ENCODE data around the gene TAF4.

TAF4 gene

GRCh38 chr20:62043131-62043914 is 22.4 kb downstream of the TAF4 start:
- no peak for DNase-seq

DNA sequence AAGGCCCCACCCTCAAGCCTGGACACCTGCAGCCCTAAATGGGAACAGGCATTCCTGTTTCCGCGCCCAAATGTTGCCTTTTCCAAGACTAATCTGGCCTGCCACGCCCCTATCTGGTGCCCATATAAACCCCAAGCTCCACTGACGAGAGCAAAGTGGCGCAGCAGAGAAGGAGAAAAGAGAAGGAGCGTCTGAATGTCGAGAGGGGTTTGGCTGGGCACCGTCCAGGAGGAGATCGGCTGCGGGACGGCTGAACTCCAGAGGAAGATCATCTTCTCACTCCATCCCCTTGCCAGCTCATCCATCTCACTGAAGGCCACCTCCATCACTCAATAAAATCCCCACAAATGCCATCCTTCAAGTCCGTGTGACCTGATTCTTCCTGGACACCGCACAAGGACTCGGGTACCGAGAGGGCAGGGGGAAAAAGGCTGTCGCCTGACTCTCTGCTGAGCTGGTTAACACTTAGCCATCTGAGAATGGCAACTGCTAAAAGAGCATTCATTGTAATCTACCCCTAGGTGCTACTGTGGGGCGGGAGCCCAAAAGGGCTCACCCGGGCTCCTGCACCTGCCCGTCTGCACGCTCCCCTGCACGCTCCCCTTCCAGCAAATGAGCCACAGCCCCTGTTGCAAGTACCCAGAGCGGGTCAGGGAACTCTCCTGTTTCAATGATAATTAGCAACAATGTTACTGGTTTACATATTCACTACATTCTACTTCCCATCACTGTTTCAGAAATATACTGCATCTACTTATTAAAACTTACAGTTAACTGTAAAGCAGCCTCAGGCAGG is 23.5 kb downstream of the TAF4 start:
- no peak for DNase-seq

- no peak for DNase-seq
These were observed 24.7 kb downstream of the TAF4 start for GRCh38 chr20:62040933-62041332.

DNA sequence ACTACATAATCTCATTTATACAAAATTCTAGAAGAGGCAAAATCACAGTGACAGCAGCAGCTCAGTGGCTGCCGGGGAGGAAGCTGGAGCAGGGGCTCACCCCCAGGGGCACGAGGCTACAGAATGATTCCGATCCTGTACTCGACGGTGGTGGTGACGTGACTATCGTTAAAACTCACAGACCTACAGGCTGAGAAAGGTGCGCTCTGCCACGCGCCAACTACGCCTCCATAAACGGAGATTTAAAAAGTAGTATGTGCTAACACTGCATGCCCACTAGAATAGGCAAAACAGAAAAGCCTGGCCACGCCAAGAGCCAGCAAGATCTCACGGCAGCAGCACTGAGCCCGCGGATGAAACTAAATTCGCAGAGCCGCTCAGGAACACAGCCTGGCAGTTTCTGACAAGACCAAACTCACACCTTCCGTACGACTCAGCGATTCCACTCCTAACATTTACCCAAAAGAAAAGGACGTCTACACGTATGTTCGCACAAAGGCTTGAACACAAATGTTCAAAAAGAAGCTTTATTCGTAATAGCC is 25.2 kb downstream of the TAF4 start:
- no peak for DNase-seq

- no peak for DNase-seq
These were observed 25.9 kb downstream of the TAF4 start for GRCh38 chr20:62039738-62040137.

DNA sequence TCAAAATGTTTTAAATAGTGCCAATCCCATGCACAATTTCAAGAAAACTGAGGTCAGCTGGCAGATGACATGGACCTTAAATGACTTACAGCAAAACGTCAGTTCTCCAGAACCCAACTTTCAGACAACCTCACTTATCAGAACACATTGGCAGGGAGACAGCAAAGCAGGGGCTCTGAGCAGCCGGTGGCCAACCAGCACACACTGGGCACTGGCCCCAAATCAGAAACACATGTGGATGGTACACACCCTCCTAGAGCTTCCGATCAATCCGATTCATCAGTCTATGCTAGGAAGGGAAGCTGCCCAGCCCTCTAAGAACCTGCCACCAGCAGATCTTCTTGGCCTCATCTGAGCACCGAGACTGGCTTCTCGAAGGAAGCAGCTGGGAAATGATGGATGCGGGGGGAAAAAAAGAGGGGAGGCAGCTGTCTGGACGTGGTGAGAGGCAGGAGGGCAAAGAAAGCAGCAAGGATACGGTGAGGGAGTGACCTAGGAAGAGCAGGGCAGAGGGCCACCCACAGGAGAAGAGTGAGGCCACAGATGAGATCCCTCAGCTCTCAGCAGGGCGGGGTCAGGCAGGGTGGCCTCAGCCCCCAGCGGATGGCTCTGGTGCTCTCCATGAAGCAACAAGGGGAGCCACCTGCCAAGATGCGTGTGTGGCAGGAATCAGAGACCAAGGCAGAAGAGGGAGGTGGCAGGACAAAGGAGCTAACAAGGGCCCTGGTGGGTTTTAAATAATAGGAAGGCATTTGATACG is 32.9 kb downstream of the TAF4 start:
- no peak for DNase-seq

GRCh38 chr20:62031462-62032092 is 34.1 kb downstream of the TAF4 start:
- no peak for DNase-seq

- no peak for DNase-seq
These were observed 34.7 kb downstream of the TAF4 start for GRCh38 chr20:62030834-62031434.

DNA sequence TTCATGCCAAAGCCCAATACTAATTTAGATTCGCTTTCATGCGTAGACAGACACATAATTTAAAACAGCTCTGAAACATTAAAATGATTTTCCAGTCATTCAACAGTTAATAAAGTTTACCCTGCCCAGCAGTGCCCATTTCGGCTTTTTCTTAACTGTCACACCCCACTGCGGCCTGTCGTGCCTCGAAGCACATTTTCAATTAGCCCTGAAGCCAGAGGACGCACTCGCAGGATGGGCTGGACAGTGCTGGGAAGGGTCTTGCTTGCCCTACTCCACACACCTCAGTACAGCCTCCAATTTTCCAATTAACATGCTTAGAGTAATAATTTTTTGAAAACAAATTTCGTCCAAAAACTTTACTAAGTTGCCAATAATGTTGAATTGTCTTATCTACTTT is 35.3 kb downstream of the TAF4 start:
- DNase-seq, result no peak

DNA sequence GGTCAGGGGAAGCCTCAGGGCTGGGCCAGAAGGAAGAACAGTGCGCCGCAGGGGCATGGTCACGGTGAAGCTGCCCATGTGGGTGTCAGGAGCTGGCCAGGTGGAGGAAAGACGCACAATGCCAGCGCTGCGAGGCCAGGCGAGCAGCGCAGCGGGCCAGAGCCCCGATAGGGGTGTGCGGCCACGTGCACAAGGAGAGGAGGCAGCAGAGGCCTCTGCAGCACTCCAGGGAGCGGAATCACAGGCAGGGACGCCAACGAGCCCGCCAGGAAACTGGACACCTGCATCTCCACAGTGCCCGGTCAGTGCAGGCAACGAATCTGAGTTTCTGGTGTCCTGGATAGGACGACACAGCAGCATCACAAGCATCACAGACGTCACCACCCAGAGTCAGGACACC is 35.7 kb downstream of the TAF4 start:
- DNase-seq, result no peak

- DNase-seq, result no peak
These were observed 36.4 kb downstream of the TAF4 start for GRCh38 chr20:62029296-62029695.

- DNase-seq, result no peak
These were observed 37.3 kb downstream of the TAF4 start for GRCh38 chr20:62028384-62028783.

DNA sequence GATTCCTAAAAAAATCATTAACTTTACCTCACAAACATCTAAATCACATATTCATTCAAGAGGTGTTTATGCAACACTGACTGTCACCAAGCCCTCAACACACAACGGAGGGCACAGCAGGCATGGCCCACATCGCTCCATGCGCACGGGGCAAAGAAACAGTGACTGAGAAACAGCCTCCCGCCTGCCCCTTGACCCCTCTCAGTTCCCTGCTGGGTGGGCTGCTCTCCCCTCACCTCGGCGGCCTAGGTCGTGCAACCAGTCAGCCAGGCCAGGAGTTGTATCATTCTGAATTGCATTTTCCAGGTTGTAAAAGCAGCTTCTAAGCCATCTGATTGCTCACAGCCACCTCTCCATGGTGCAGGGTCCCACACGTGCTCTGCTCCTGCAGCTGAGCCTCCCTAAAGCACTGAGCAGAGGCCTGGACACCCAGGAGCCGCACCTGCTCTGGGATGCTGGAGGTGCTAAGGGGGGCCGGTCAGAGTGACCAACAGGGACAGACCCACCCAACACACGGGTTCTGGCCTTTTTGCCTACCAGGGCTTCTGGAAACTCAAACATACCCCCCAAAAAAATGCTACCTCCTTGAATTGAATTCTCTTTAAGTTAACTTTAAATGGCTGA is 37.9 kb downstream of the TAF4 start:
- DNase-seq, result no peak

DNA sequence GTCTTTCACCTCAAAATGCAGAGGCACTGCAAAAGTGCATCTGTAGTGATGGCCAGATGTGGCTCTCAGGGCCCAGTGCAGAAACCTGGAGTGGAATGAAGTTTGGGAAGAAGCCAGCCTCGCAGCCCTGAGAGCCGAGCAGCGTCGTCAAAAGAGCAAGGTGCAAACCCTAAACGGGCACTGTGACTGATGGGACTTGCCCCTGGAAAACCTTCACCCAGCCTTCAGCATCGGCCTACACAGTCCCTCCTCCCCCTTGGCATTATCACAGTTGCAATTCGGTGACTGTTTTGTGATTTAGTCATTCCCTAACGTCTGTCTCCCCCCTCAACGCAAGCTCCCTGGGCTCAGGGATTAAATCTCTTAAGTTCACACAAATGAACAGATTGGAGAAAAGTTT is 38.6 kb downstream of the TAF4 start:
- DNase-seq, result no peak

GRCh38 chr20:62026564-62026856 is 39.2 kb downstream of the TAF4 start:
- DNase-seq, result no peak

- DNase-seq, result peak; percentile 36
These were observed 39.7 kb downstream of the TAF4 start for GRCh38 chr20:62025832-62026563.

- no peak for DNase-seq
These were observed 40.3 kb downstream of the TAF4 start for GRCh38 chr20:62025394-62025793.

DNA sequence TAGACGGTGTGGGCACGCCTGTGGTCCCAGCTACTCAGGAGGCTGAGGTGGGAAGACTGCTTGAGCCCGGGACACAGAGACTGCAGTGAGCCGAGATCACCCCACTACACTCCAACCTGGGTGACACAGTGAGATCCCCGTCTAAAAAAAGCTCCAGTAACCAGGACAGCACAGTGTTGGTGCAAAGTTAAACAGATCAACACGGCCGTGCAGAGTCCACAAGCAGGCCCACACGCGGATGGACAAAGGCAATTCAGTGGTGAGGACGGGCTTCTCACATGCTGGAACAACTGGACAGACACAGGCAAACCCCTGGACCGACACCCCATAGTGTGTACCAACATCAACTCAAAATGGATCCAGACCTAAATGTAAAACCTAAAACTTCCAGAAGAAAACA is 41.7 kb downstream of the TAF4 start:
- DNase-seq, result no peak

- no peak for DNase-seq
These were observed 43.0 kb downstream of the TAF4 start for GRCh38 chr20:62022575-62023139.

GRCh38 chr20:62021793-62022385 is 43.8 kb downstream of the TAF4 start:
- DNase-seq, result no peak

Data from kidney glomerular epithelial cell (primary cell).